Measurements from ENCODE around the gene ESR2.
"Not testable (repeated sequence)": the region's sequence is repeated elsewhere in the genome, so short reads cannot be mapped to it uniquely, and the experiment has no call there.

The ESR2 gene

DNA sequence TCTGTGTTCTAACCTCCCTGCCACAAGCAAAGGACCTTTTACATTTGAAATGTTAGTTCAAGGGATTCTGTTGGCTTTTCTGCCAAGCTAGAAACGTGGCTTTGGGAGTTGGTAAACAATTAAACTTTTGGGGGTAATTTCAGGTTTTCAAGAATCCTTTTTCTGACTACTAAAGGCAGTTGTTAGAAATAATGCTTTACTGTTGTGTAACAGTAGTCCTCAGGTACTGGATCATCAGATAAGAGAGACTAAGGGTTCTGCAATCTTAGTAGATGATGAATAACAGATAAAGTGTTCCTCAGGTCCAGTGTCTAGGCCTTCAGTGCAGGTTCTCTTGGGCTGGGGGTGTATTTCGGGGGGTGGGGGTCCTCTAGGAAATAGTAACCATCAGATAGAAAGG is 249.1 kb downstream of the ESR2 start:
- H2BK15ac ChIP-seq (ENCODE audit: low read depth, poor library complexity, severe bottlenecking): no peak overlapping the region
- no peak overlapping the region for H3K18ac ChIP-seq (ENCODE audit: low read depth in 1 of 2, low read length in 2 of 2)
- no peak for DNase-seq
- H3K4me3 ChIP-seq (ENCODE audit: insufficient read depth in 1 of 2, low read depth in 1 of 2, low read length in 2 of 2): no peak overlapping the region
- no peak overlapping the region for H3K4me2 ChIP-seq (ENCODE audit: low read length, poor library complexity, severe bottlenecking)
- H3K4me1 ChIP-seq (ENCODE audit: control insufficient read depth, insufficient read depth, low read depth, low read length): no peaks in the 10 kb centered on the region
- no peak overlapping the region for H3K27ac ChIP-seq (ENCODE audit: low read length, poor library complexity, severe bottlenecking)
- H2BK5ac ChIP-seq (ENCODE audit: low read depth, low read length, poor library complexity, severe bottlenecking): no peak overlapping the region
- H2AK5ac ChIP-seq (ENCODE audit: low read length, severe bottlenecking): no peak overlapping the region
- WGBS: 80% methylated on average over 2 of the region's 2 CpGs
- no peaks in the 10 kb centered on the region for H3K79me1 ChIP-seq (replicated peaks; ENCODE audit: low read length, poor library complexity, severe bottlenecking)
- no peaks in the 10 kb centered on the region for H3K27me3 ChIP-seq (ENCODE audit: control insufficient read depth in 1 of 2, insufficient read depth in 1 of 2, low read length in 2 of 2)
- no peak overlapping the region for H3K23ac ChIP-seq (ENCODE audit: low read length in 2 of 2)
- no peak overlapping the region for H4K91ac ChIP-seq (ENCODE audit: low read length)
- no peak overlapping the region for H2BK120ac ChIP-seq (ENCODE audit: low read depth, low read length)
- no peak overlapping the region for H3K14ac ChIP-seq (ENCODE audit: low read length in 2 of 2)
- H2AFZ ChIP-seq (ENCODE audit: low read depth, low read length): no peak overlapping the region
- peaks cover 0 to 12% of the 10 kb centered on the region in 2 experiments for H3K36me3 ChIP-seq (ENCODE audit: control insufficient read depth in 1 of 2, insufficient read depth in 2 of 2, low read depth in 1 of 2, low read length in 2 of 2)
- no peak overlapping the region for H3K9ac ChIP-seq (ENCODE audit: low read length)
- H2BK12ac ChIP-seq (ENCODE audit: low read length in 2 of 2): no peak overlapping the region
- H4K8ac ChIP-seq (ENCODE audit: low read length): no peak overlapping the region
- no peaks in the 10 kb centered on the region for H3K9me3 ChIP-seq (ENCODE audit: control insufficient read depth, low read length)
- no peak overlapping the region for H3K4ac ChIP-seq (ENCODE audit: low read depth in 1 of 2, low read length in 2 of 2)

DNA sequence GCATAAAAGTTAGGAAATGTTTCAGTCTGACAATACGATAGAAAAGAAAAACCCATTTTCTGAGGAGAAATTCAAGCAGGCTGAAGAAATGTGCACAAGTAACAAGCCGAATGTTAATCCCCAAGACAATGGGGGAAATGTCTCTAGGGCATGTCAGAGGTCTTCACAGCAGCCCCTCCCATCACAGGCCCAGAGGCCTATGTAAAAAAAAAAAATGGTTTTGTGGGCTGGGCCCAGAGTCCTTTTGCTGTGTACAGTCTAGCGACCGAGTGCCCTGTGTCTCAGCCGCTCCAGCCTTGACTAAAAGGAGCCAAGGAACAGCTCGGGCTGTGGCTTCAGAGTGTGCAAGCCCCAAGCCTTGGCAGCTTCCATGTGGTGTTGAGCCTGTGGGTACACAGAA is 250.9 kb downstream of the ESR2 start:
- not testable (repeated sequence) for H3K18ac ChIP-seq (ENCODE audit: low read depth in 1 of 2, low read length in 2 of 2); H3K4me3 ChIP-seq (ENCODE audit: insufficient read depth in 1 of 2, low read depth in 1 of 2, low read length in 2 of 2); H2BK12ac ChIP-seq (ENCODE audit: low read length in 2 of 2); H4K91ac ChIP-seq (ENCODE audit: low read length); H2BK5ac ChIP-seq (ENCODE audit: low read depth, low read length, poor library complexity, severe bottlenecking); DNase-seq; H3K23ac ChIP-seq (ENCODE audit: low read length in 2 of 2); H3K27ac ChIP-seq (ENCODE audit: low read length, poor library complexity, severe bottlenecking); H3K9me3 ChIP-seq (ENCODE audit: control insufficient read depth, low read length); H3K4me2 ChIP-seq (ENCODE audit: low read length, poor library complexity, severe bottlenecking); H3K9ac ChIP-seq (ENCODE audit: low read length); H2BK15ac ChIP-seq (ENCODE audit: low read depth, poor library complexity, severe bottlenecking); H3K79me1 ChIP-seq (replicated peaks; ENCODE audit: low read length, poor library complexity, severe bottlenecking); H3K4me1 ChIP-seq (ENCODE audit: control insufficient read depth, insufficient read depth, low read depth, low read length); H4K8ac ChIP-seq (ENCODE audit: low read length); H2AFZ ChIP-seq (ENCODE audit: low read depth, low read length); H3K27me3 ChIP-seq (ENCODE audit: control insufficient read depth in 1 of 2, insufficient read depth in 1 of 2, low read length in 2 of 2); H2BK120ac ChIP-seq (ENCODE audit: low read depth, low read length); H3K4ac ChIP-seq (ENCODE audit: low read depth in 1 of 2, low read length in 2 of 2); H3K14ac ChIP-seq (ENCODE audit: low read length in 2 of 2); H2AK5ac ChIP-seq (ENCODE audit: low read length, severe bottlenecking)
- peaks cover 0 to 16% of the 10 kb centered on the region in 2 experiments for H3K36me3 ChIP-seq (ENCODE audit: control insufficient read depth in 1 of 2, insufficient read depth in 2 of 2, low read depth in 1 of 2, low read length in 2 of 2)
- WGBS: 100% methylated on average over 6 of the region's 6 CpGs

DNA sequence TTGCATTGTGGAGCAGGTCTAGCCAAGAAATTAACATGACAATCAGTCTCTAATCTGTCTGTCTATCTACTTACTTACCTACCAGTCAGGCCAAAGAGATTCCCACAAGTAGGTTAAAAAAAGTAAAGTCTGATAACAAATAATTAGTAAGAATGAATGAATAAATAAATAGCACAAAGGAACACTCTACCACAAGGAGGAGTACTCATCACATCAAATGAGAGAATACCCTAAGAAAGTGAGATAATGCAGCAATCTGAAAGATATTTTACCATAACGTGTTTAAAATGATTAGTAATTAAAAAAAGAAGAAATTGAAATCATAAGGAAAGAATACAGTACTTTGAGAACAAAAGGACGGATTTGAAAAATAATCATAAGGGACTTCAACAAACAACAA is 254.1 kb downstream of the ESR2 start:
- no peak overlapping the region for H2AK5ac ChIP-seq (ENCODE audit: low read length, severe bottlenecking)
- H2BK12ac ChIP-seq (ENCODE audit: low read length in 2 of 2): no peak overlapping the region
- no peak overlapping the region for H2AFZ ChIP-seq (ENCODE audit: low read depth, low read length)
- no peak overlapping the region for H3K4me2 ChIP-seq (ENCODE audit: low read length, poor library complexity, severe bottlenecking)
- H2BK5ac ChIP-seq (ENCODE audit: low read depth, low read length, poor library complexity, severe bottlenecking): no peak overlapping the region
- no peak overlapping the region for H3K23ac ChIP-seq (ENCODE audit: low read length in 2 of 2)
- H3K4me1 ChIP-seq (ENCODE audit: control insufficient read depth, insufficient read depth, low read depth, low read length): no peaks in the 10 kb centered on the region
- H3K4ac ChIP-seq (ENCODE audit: low read depth in 1 of 2, low read length in 2 of 2): no peak overlapping the region
- no peaks in the 10 kb centered on the region for H3K9me3 ChIP-seq (ENCODE audit: control insufficient read depth, low read length)
- no peak overlapping the region for H3K27ac ChIP-seq (ENCODE audit: low read length, poor library complexity, severe bottlenecking)
- no CpG with 5 or more reads among the region's 2 CpGs for WGBS
- peak; percentile 30 for DNase-seq
- no peak overlapping the region for H2BK120ac ChIP-seq (ENCODE audit: low read depth, low read length)
- H3K27me3 ChIP-seq (ENCODE audit: control insufficient read depth in 1 of 2, insufficient read depth in 1 of 2, low read length in 2 of 2): no peaks in the 10 kb centered on the region
- no peak overlapping the region for H3K14ac ChIP-seq (ENCODE audit: low read length in 2 of 2)
- H3K36me3 ChIP-seq (ENCODE audit: control insufficient read depth in 1 of 2, insufficient read depth in 2 of 2, low read depth in 1 of 2, low read length in 2 of 2): peaks cover 0 to 12% of the 10 kb centered on the region in 2 experiments
- H2BK15ac ChIP-seq (ENCODE audit: low read depth, poor library complexity, severe bottlenecking): no peak overlapping the region
- H3K9ac ChIP-seq (ENCODE audit: low read length): no peak overlapping the region
- H3K79me1 ChIP-seq (replicated peaks; ENCODE audit: low read length, poor library complexity, severe bottlenecking): peaks cover 2% of the 10 kb centered on the region
- no peak overlapping the region for H3K18ac ChIP-seq (ENCODE audit: low read depth in 1 of 2, low read length in 2 of 2)
- no peak overlapping the region for H4K8ac ChIP-seq (ENCODE audit: low read length)
- no peak overlapping the region for H3K4me3 ChIP-seq (ENCODE audit: insufficient read depth in 1 of 2, low read depth in 1 of 2, low read length in 2 of 2)
- no peak overlapping the region for H4K91ac ChIP-seq (ENCODE audit: low read length)

DNA sequence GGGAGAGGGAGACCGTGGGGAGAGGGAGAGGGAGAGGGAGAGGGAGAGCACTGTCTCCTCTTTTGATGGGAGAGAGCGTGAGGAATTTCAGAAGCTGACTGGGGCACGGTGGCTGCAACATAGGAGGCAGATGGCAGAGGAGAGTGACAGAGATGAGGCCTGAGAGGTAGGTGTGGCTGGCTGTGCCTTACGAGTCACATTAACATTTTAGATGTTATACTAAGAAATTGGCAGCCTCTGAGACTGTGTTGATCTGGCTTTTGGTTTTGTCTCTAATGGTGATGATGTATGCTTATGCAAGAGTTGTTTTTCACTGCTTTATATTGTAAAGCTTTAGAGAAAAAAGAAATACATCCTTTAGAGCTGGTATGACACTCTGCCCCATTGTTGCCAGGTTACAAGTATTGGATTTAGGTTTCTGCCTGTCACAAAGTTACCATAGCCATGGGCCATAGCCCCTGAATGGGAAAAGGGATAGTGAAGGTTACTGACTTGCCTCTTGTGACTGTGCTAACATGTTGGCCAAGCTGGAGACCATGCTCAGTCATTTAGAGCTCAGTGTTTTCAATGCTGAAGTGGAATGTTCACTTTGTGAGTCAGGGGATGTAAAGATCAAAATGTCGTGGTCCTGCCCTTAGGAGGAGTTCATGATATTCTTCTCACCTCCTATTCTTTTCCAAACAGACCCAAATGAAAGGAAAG is 255.2 kb downstream of the ESR2 start:
- no peak overlapping the region for H3K23ac ChIP-seq (ENCODE audit: low read length in 2 of 2)
- no peak overlapping the region for H2BK12ac ChIP-seq (ENCODE audit: low read length in 2 of 2)
- no peak overlapping the region for H3K4me2 ChIP-seq (ENCODE audit: low read length, poor library complexity, severe bottlenecking)
- no peak for DNase-seq
- no peak overlapping the region for H3K27ac ChIP-seq (ENCODE audit: low read length, poor library complexity, severe bottlenecking)
- H3K36me3 ChIP-seq (ENCODE audit: control insufficient read depth in 1 of 2, insufficient read depth in 2 of 2, low read depth in 1 of 2, low read length in 2 of 2): peaks cover 0 to 12% of the 10 kb centered on the region in 2 experiments
- no peak overlapping the region for H4K91ac ChIP-seq (ENCODE audit: low read length)
- H3K9me3 ChIP-seq (ENCODE audit: control insufficient read depth, low read length): no peaks in the 10 kb centered on the region
- H2BK120ac ChIP-seq (ENCODE audit: low read depth, low read length): no peak overlapping the region
- peak overlapping the region in 1 of 2 experiments; percentile 18 for H3K18ac ChIP-seq (ENCODE audit: low read depth in 1 of 2, low read length in 2 of 2)
- H3K27me3 ChIP-seq (ENCODE audit: control insufficient read depth in 1 of 2, insufficient read depth in 1 of 2, low read length in 2 of 2): no peaks in the 10 kb centered on the region
- WGBS: 100% methylated on average over 4 of the region's 5 CpGs
- no peak overlapping the region for H3K4ac ChIP-seq (ENCODE audit: low read depth in 1 of 2, low read length in 2 of 2)
- H3K4me3 ChIP-seq (ENCODE audit: insufficient read depth in 1 of 2, low read depth in 1 of 2, low read length in 2 of 2): no peak overlapping the region
- peaks cover 2% of the 10 kb centered on the region for H3K79me1 ChIP-seq (replicated peaks; ENCODE audit: low read length, poor library complexity, severe bottlenecking)
- no peak overlapping the region for H3K14ac ChIP-seq (ENCODE audit: low read length in 2 of 2)
- H3K4me1 ChIP-seq (ENCODE audit: control insufficient read depth, insufficient read depth, low read depth, low read length): no peaks in the 10 kb centered on the region
- no peak overlapping the region for H2AK5ac ChIP-seq (ENCODE audit: low read length, severe bottlenecking)
- H4K8ac ChIP-seq (ENCODE audit: low read length): peak overlapping the region; percentile 23
- no peak overlapping the region for H2BK15ac ChIP-seq (ENCODE audit: low read depth, poor library complexity, severe bottlenecking)
- peak overlapping the region; percentile 18 for H3K9ac ChIP-seq (ENCODE audit: low read length)
- H2BK5ac ChIP-seq (ENCODE audit: low read depth, low read length, poor library complexity, severe bottlenecking): no peak overlapping the region
- H2AFZ ChIP-seq (ENCODE audit: low read depth, low read length): no peak overlapping the region
